ENCODE measurements around the gene TM9SF2. TPM values are rescaled to one million over a fixed set of nuclear protein-coding genes. Genes with fewer than 3 reads are reported as not detected.

The TM9SF2 gene
- total RNA-seq, 4 donors from 2014 or later, result 185 to 207 (median 200) TPM

GRCh38 chr13:99464441-99464949 lies 36.8 kb upstream of the TM9SF2 start:
- 60 to 71% methylated on average over 8 to 9 of the region's 9 CpGs for WGBS, 2 donors
- intact Hi-C loops (cut with DNase I), result no loop called here

DNA sequence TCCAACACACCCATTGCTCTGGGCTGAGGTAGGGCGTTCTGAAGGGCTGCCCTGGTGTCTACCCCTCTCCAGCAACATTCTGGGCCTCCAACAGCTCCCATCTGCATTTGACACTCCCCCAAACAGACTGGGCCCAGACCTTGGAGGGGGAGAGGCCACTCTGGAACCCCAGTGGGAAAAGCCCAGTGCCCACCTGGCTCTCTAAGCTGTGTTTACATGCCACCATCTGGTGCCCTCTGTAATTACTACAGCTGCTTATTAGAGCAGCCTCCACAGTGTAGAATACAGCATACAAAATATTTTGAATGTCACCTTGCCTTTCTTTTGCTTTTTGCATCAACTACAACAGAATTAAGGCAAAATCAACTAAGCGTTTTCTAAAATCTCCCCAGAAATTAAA lies 35.8 kb upstream of the TM9SF2 start:
- intact Hi-C loops (cut with DNase I), result no loop called here
- H3K27ac ChIP-seq, result no peak overlapping the region
- no peak for DNase-seq

More at GRCh38 chr13:99464441-99464949, 36.8 kb upstream of the TM9SF2 start:
- Histone ChIP-seq H3K4me1 (no peaks in the 10 kb centered on the region), H3K4me3 (replicated peaks in 1 of 3) (no peak overlapping the region), H3K36me3 (no peaks in the 10 kb centered on the region), H3K27ac (no peak overlapping the region), H3K9me3 (no peaks in the 10 kb centered on the region), H3K27me3 (no peaks in the 10 kb centered on the region)
- TF ChIP-seq CTCF (IDR thresholded peaks at IDR 0.05) (no peak), POLR2A (IDR thresholded peaks at IDR 0.05) (no peak)
- DNase-seq, result no peak

GRCh38 chr13:99467764-99468163 lies 33.5 kb upstream of the TM9SF2 start:
- WGBS, 2 donors, result 88 to 91% methylated on average over 4 of the region's 4 CpGs
- Histone ChIP-seq H3K36me3 (no peaks in the 10 kb centered on the region), H3K27me3 (no peaks in the 10 kb centered on the region), H3K4me3 (replicated peaks in 1 of 3) (no peak overlapping the region), H3K9me3 (no peaks in the 10 kb centered on the region), H3K27ac (no peak overlapping the region), H3K4me1 (no peaks in the 10 kb centered on the region)
- intact Hi-C loops (cut with DNase I), result no loop called here
- no peak for DNase-seq
- TF ChIP-seq POLR2A (IDR thresholded peaks at IDR 0.05) (no peak), CTCF (IDR thresholded peaks at IDR 0.05) (no peak)

More for the DNA sequence above, 35.8 kb upstream of the TM9SF2 start:
- H3K27me3 ChIP-seq, result no peaks in the 10 kb centered on the region
- H3K9me3 ChIP-seq, result no peaks in the 10 kb centered on the region
- TF ChIP-seq POLR2A (IDR thresholded peaks at IDR 0.05), result no peak
- TF ChIP-seq CTCF (IDR thresholded peaks at IDR 0.05), result no peak
- H3K36me3 ChIP-seq, result no peaks in the 10 kb centered on the region
- H3K4me1 ChIP-seq, result no peaks in the 10 kb centered on the region
- 90 to 98% methylated on average over 2 of the region's 2 CpGs for WGBS, 2 donors
- no peak overlapping the region for H3K4me3 ChIP-seq (replicated peaks in 1 of 3)

DNA sequence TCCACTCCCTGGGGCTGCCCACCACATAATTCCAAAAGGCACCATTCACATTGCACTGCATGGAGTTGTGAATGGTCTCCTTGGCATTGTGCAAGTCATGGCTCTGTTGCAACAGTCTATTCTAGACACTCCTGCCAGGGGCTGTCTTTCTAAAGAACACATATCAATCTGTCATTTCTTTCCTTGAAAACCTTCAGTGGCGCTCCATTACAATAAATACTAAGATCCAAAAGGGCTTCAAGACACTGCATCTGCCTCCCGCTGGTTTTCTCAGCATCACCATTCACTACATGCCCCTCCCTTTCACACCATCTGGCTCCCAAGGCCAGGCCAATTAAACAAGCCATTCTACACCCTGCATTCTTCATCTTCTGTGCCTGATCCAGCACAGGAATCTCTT lies 32.2 kb upstream of the TM9SF2 start:
- H3K27ac ChIP-seq, result no peak overlapping the region
- intact Hi-C loops (cut with DNase I), result no loop called here
- H3K27me3 ChIP-seq, result no peaks in the 10 kb centered on the region
- H3K4me3 ChIP-seq (replicated peaks in 1 of 3), result no peak overlapping the region
- WGBS, 2 donors, result 81 to 83% methylated on average over 2 of the region's 2 CpGs
- H3K36me3 ChIP-seq, result no peaks in the 10 kb centered on the region
- no peaks in the 10 kb centered on the region for H3K9me3 ChIP-seq
- no peak for DNase-seq
- no peaks in the 10 kb centered on the region for H3K4me1 ChIP-seq
- TF ChIP-seq CTCF (IDR thresholded peaks at IDR 0.05) (no peak), POLR2A (IDR thresholded peaks at IDR 0.05) (no peak)

DNA sequence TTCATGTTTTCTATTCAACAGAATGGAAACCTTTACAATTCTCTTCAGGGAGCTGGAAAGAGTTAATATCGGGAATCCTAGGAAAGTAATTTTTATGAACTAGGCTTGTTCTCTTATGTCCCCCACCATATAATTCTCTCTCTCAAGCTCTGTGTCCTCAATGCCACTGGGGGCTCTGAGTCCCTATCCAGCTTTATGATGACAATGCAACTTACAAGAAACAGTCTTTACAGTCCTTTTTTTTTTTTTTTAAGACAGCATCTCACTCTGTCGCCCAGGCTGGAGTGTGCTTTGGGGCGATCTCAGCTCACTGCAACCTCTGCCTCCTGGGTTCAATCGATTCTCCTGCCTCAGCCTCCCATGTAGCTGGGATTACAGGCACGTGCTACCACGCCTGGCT lies 31.2 kb upstream of the TM9SF2 start:
- no peak for DNase-seq
- Histone ChIP-seq H3K9me3 (no peaks in the 10 kb centered on the region), H3K4me1 (no peaks in the 10 kb centered on the region), H3K27ac (no peak overlapping the region), H3K27me3 (no peaks in the 10 kb centered on the region), H3K4me3 (replicated peaks in 1 of 3) (no peak overlapping the region), H3K36me3 (no peaks in the 10 kb centered on the region)
- intact Hi-C loops (cut with DNase I), result no loop called here
- WGBS, 2 donors, result 76 to 77% methylated on average over 6 of the region's 6 CpGs
- no peak for TF ChIP-seq CTCF (IDR thresholded peaks at IDR 0.05)
- TF ChIP-seq POLR2A (IDR thresholded peaks at IDR 0.05), result no peak

Data from thyroid gland (tissue), 4 donors.